ENCODE data around the gene GLT8D1. TPM values are rescaled to one million over a fixed set of nuclear protein-coding genes. Genes with fewer than 3 reads are reported as not detected.
A peak's percentile ranks its signal among the peaks of the same experiment; 100 is the strongest.

Gene GLT8D1
- total RNA-seq, 1 donor from 2014 or later = 88.0 TPM

DNA sequence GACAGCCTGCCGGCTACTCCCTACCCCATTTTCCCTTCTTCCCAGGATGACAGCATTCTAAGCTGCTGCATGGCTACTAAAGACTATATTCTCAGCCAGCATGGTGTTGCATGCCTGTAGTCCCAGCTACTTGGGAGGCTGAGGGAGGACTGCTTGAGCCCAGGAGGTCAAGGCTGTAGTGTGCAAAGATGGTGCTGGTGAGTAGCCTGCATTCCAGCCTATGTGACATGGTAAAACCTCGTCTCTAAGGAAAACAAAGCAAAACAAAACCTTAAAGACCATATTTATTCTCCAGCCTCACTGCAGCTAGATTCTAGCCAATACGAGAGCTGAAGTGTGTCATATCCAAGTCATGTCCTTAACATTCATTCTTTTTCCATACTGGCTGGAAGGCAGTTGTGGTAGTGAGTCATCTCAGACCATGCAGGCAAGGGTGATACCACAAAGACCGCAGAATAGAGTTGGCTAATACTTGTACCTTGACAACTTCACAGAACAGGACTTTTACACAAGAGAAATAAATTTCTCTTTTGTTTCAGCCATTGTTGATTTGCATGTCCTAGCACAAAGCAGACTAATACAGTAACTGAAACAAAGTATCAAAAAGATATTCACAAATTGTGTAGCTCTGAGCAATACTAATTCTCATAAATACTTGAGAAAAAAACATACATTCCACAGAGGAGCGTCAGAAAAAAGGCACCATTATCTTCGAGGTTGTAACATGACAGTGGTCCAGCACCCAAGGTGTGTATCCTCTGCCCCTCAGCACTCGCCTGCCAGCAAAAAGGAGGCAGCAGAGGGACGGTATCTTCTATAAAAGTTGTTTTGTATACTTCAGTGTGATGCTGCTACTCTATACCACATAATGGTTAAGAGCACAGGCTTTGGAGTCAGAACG, 34.7 kb downstream of the GLT8D1 start:
- H3K4me3 Mint-ChIP-seq = no peak overlapping the region
- peaks cover 4% of the 10 kb centered on the region for H3F3A ChIP-seq (ENCODE audit: low read depth)
- H3K9me3 Mint-ChIP-seq = no peaks in the 10 kb centered on the region
- no peak overlapping the region for H3K4me2 ChIP-seq
- peaks cover 52% of the 10 kb centered on the region for H3K79me2 ChIP-seq (ENCODE audit: low read depth)
- H3K9ac ChIP-seq = peak overlapping the region; percentile 15
- no peaks in the 10 kb centered on the region for H3K4me1 Mint-ChIP-seq
- H3K27me3 Mint-ChIP-seq (ENCODE audit: insufficient read depth, low read depth) = no peaks in the 10 kb centered on the region
- H3K36me3 ChIP-seq = peaks cover 6% of the 10 kb centered on the region
- no peaks in the 10 kb centered on the region for H3K27me3 ChIP-seq
- H4K20me1 ChIP-seq (ENCODE audit: low read depth) = peaks cover 4% of the 10 kb centered on the region
- H3K27ac ChIP-seq = no peak overlapping the region
- H3K4me3 ChIP-seq = no peak overlapping the region
- H2AFZ ChIP-seq (replicated peaks) = no peak overlapping the region
- no peaks in the 10 kb centered on the region for H3K9me3 ChIP-seq (ENCODE audit: low read depth)
- DNase-seq (ENCODE audit: low spot score) = no peak
- TF ChIP-seq, protein P1, sequence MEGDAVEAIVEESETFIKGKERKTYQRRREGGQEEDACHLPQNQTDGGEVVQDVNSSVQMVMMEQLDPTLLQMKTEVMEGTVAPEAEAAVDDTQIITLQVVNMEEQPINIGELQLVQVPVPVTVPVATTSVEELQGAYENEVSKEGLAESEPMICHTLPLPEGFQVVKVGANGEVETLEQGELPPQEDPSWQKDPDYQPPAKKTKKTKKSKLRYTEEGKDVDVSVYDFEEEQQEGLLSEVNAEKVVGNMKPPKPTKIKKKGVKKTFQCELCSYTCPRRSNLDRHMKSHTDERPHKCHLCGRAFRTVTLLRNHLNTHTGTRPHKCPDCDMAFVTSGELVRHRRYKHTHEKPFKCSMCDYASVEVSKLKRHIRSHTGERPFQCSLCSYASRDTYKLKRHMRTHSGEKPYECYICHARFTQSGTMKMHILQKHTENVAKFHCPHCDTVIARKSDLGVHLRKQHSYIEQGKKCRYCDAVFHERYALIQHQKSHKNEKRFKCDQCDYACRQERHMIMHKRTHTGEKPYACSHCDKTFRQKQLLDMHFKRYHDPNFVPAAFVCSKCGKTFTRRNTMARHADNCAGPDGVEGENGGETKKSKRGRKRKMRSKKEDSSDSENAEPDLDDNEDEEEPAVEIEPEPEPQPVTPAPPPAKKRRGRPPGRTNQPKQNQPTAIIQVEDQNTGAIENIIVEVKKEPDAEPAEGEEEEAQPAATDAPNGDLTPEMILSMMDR (IDR thresholded peaks at IDR 0.05) = no peak
- TF ChIP-seq EZH2 (IDR thresholded peaks at IDR 0.05) (no peak), EZH2phosphoT487 (IDR thresholded peaks at IDR 0.05) (no peak)
- peaks cover 25% of the 10 kb centered on the region for H3K36me3 Mint-ChIP-seq
- H3K4me1 ChIP-seq = no peaks in the 10 kb centered on the region
- no peak overlapping the region for H3K27ac Mint-ChIP-seq

DNA sequence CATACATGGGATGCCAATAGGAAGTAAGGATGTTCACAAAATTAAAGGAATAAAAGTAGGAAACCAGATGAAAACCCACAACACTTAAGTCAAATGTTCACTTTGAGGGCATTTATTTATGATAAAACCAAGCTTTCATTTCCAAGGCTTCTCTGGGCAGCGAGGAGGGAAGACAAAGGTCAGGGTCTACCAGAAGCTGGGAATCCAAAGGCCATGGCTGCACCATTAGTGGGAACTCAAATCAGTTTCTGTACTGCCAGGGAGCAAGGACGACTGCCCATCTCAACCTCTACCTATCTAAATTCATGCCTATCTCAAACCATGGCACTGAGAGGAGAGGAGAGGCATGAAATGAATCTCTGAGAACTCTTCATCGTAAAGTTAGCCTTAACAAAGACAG, 42.5 kb downstream of the GLT8D1 start:
- no peaks in the 10 kb centered on the region for H3K79me2 ChIP-seq (ENCODE audit: low read depth)
- H3K4me1 ChIP-seq = no peaks in the 10 kb centered on the region
- Mint-ChIP-seq H3K27me3 (ENCODE audit: insufficient read depth, low read depth) (no peaks in the 10 kb centered on the region), H3K4me1 (no peaks in the 10 kb centered on the region), H3K36me3 (peaks cover 28% of the 10 kb centered on the region), H3K27ac (no peak overlapping the region), H3K9me3 (no peaks in the 10 kb centered on the region), H3K4me3 (no peak overlapping the region)
- no peak overlapping the region for H2AFZ ChIP-seq (replicated peaks)
- no peak for DNase-seq (ENCODE audit: low spot score)
- no peaks in the 10 kb centered on the region for H4K20me1 ChIP-seq (ENCODE audit: low read depth)
- H3K9me3 ChIP-seq (ENCODE audit: low read depth) = no peaks in the 10 kb centered on the region
- H3K4me2 ChIP-seq = no peak overlapping the region
- H3K36me3 ChIP-seq = peaks cover 5% of the 10 kb centered on the region
- TF ChIP-seq EZH2phosphoT487 (IDR thresholded peaks at IDR 0.05) (no peak), EZH2 (IDR thresholded peaks at IDR 0.05) (no peak)
- TF ChIP-seq, protein P1 (IDR thresholded peaks at IDR 0.05) = no peak
- H3F3A ChIP-seq (ENCODE audit: low read depth) = no peaks in the 10 kb centered on the region
- no peaks in the 10 kb centered on the region for H3K27me3 ChIP-seq
- H3K27ac ChIP-seq = no peak overlapping the region
- no peak overlapping the region for H3K9ac ChIP-seq
- H3K4me3 ChIP-seq = no peak overlapping the region

DNA sequence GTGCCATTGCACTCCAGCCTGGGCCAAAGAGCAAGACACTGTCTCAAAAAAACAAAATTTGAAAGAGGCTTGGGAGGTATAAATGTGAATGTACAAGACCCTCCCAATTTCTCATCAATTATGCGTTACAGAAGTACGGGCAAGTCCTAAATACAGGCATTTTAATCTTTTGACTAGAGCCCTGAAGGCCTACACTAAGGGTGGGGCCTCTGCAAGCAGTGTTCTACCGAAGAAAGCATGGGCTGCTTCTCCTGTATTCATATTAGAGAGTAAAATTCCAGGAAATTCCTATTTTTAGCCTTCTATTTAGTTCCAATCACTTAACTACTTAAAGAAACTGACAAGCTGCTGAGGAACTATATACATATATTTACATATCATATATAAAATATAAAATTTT, 45.5 kb downstream of the GLT8D1 start:
- Histone ChIP-seq H3K27me3 (no peaks in the 10 kb centered on the region), H3K9ac (no peak overlapping the region), H3K4me1 (no peaks in the 10 kb centered on the region), H3K4me2 (no peak overlapping the region), H3K9me3 (ENCODE audit: low read depth) (no peaks in the 10 kb centered on the region), H4K20me1 (ENCODE audit: low read depth) (no peaks in the 10 kb centered on the region), H2AFZ (replicated peaks) (no peak overlapping the region), H3F3A (ENCODE audit: low read depth) (no peaks in the 10 kb centered on the region), H3K36me3 (peaks cover 10% of the 10 kb centered on the region), H3K27ac (no peak overlapping the region), H3K79me2 (ENCODE audit: low read depth) (no peaks in the 10 kb centered on the region), H3K4me3 (no peak overlapping the region)
- TF ChIP-seq, protein P1 (IDR thresholded peaks at IDR 0.05) = no peak
- TF ChIP-seq EZH2 (IDR thresholded peaks at IDR 0.05) (no peak), EZH2phosphoT487 (IDR thresholded peaks at IDR 0.05) (no peak)
- Mint-ChIP-seq H3K9me3 (no peaks in the 10 kb centered on the region), H3K36me3 (peaks cover 30% of the 10 kb centered on the region), H3K27me3 (ENCODE audit: insufficient read depth, low read depth) (no peaks in the 10 kb centered on the region), H3K4me1 (no peaks in the 10 kb centered on the region), H3K4me3 (no peak overlapping the region), H3K27ac (no peak overlapping the region)
- no peak for DNase-seq (ENCODE audit: low spot score)

All from neural progenitor cell (in vitro differentiated cells).